DMS153 (cell line): ENCODE data around the gene MMP10.
A peak's percentile ranks its signal among the peaks of the same experiment; 100 is the strongest.

Experiments
- DNase-seq: peaks from one replicate; lab custom pipeline; 2025; lab: John Stamatoyannopoulos, UW

Gene MMP10

GRCh38 chr11:102780491-102780918 lies at the start of gene MMP10:
Gene MMP10, minus strand, starts transcription at chr11:102780628. Its CDS starts 37 bp downstream, at chr11:102780591.
- peak; percentile 19 for DNase-seq

GRCh38 chr11:102829316-102830000 lies 49.0 kb upstream of the MMP10 start:
- DNase-seq = no peak

- no peak for DNase-seq
Measured at GRCh38 chr11:102824556-102824955, 44.1 kb upstream of the MMP10 start.

- DNase-seq = no peak
Measured at GRCh38 chr11:102819491-102819890, 39.1 kb upstream of the MMP10 start.

- no peak for DNase-seq
Measured at GRCh38 chr11:102813484-102813883, 33.1 kb upstream of the MMP10 start.

GRCh38 chr11:102812188-102812587 lies 31.8 kb upstream of the MMP10 start:
- DNase-seq = no peak

- DNase-seq = peak; percentile 17
Measured at GRCh38 chr11:102810950-102811660, 30.7 kb upstream of the MMP10 start.

GRCh38 chr11:102809971-102810370 lies 29.5 kb upstream of the MMP10 start:
- DNase-seq = no peak

- DNase-seq = no peak
Measured at GRCh38 chr11:102807921-102808320, 27.5 kb upstream of the MMP10 start.

- no peak for DNase-seq
Measured at GRCh38 chr11:102806296-102806695, 25.9 kb upstream of the MMP10 start.

- no peak for DNase-seq
Measured at GRCh38 chr11:102802341-102802740, 21.9 kb upstream of the MMP10 start.

- DNase-seq = no peak
Measured at GRCh38 chr11:102800767-102801166, 20.3 kb upstream of the MMP10 start.

- no peak for DNase-seq
Measured at GRCh38 chr11:102799681-102800340, 19.4 kb upstream of the MMP10 start.

- DNase-seq = no peak
Measured at GRCh38 chr11:102798012-102798746, 17.8 kb upstream of the MMP10 start, which contains the start of gene MMP1. Gene MMP1, minus strand, starts transcription at chr11:102798160. Its CDS starts 68 bp downstream, at chr11:102798092.

GRCh38 chr11:102794382-102794781 lies 14.0 kb upstream of the MMP10 start:
- DNase-seq = peak; percentile 4

- no peak for DNase-seq
Measured at GRCh38 chr11:102793677-102794290, 13.4 kb upstream of the MMP10 start.

- DNase-seq = no peak
Measured at GRCh38 chr11:102792604-102793003, 12.2 kb upstream of the MMP10 start.

GRCh38 chr11:102791271-102792036 lies 11.0 kb upstream of the MMP10 start:
- DNase-seq = no peak

- DNase-seq = no peak
Measured at GRCh38 chr11:102788334-102788995, 8.0 kb upstream of the MMP10 start.

- DNase-seq = no peak
Measured at GRCh38 chr11:102784380-102784779, 4.0 kb upstream of the MMP10 start.
